Measurements from ENCODE around the gene BRD1. TPM values are rescaled to one million over a fixed set of nuclear protein-coding genes. Genes with fewer than 3 reads are reported as not detected.
A peak's percentile ranks its signal among the peaks of the same experiment; 100 is the strongest.

Gene BRD1
- total and polyA plus RNA-seq, 4 donors, result 7.6 to 32.2 (median 24.2) TPM

GRCh38 chr22:49811020-49811791, 16.5 kb downstream of the BRD1 start:
- H3K4me1 ChIP-seq (ENCODE audit: control insufficient read depth in 1 of 2, insufficient read depth in 2 of 2, low read length in 2 of 2), result no peaks in the 10 kb centered on the region

DNA sequence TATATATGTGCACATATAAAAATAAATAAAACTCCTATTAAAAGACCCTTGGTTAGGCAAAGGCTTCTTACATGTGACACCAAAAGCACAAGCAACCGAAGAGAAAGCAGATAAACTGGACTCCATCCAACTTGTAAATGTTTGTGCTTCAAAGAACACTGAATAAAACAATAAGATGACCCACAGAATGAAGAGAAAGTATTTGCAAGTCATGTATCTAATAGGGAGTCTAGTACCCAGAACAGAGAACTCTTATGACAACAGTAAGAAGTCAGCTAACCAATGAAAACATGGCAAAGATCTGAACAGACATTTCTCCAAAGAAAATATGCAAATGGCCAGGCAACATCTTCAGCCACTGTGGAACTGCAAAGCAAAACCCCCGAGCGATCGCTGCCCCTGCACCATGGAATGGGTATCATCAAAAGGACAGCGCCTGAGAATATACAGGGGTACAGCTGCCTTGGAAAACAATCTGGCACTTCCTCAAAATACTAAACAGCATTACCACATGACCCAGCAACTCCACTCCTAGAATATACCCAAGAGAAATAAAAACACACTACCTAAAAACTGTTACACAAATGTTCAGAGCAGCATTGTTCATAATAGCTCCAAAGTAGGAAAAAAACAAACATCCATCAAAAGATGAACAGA, 17.2 kb downstream of the BRD1 start:
- Histone ChIP-seq H3K9me3 (ENCODE audit: control insufficient read depth, low read length) (no peaks in the 10 kb centered on the region), H3K36me3 (ENCODE audit: control insufficient read depth in 1 of 2, insufficient read depth in 2 of 2, low read length in 1 of 2) (no peaks in the 10 kb centered on the region), H3K4me3 (ENCODE audit: low read length in 2 of 2) (no peak overlapping the region), H3K4me1 (ENCODE audit: control insufficient read depth in 1 of 2, insufficient read depth in 2 of 2, low read length in 2 of 2) (no peaks in the 10 kb centered on the region), H3K27me3 (ENCODE audit: control insufficient read depth in 1 of 2, insufficient read depth in 2 of 2, low read length in 1 of 2) (no peaks in the 10 kb centered on the region), H3K27ac (ENCODE audit: low read depth in 1 of 2, low read length in 2 of 2) (no peak overlapping the region)
- ATAC-seq (ENCODE audit: low FRiP score) (no peak), DNase-seq (peak in 1 of 2 donors; percentile 41)
- intact Hi-C loops (cut with DNase I), result no loop called here
- 45 to 56% methylated on average over 5 of the region's 5 CpGs for WGBS, 2 donors

More at GRCh38 chr22:49811020-49811791, 16.5 kb downstream of the BRD1 start:
- H3K4me3 ChIP-seq (ENCODE audit: low read length in 2 of 2), result no peak overlapping the region
- no peaks in the 10 kb centered on the region for H3K9me3 ChIP-seq (ENCODE audit: control insufficient read depth, low read length)
- DNase-seq (peak in 1 of 2 donors; percentile 70), ATAC-seq (ENCODE audit: low FRiP score) (no peak)
- no peak overlapping the region for H3K27ac ChIP-seq (ENCODE audit: low read depth in 1 of 2, low read length in 2 of 2)
- H3K36me3 ChIP-seq (ENCODE audit: control insufficient read depth in 1 of 2, insufficient read depth in 2 of 2, low read length in 1 of 2), result no peaks in the 10 kb centered on the region
- H3K27me3 ChIP-seq (ENCODE audit: control insufficient read depth in 1 of 2, insufficient read depth in 2 of 2, low read length in 1 of 2), result no peaks in the 10 kb centered on the region
- 86 to 88% methylated on average over 18 of the region's 18 CpGs for WGBS, 2 donors
- intact Hi-C loops (cut with DNase I), result no loop called here

GRCh38 chr22:49807780-49808708, 19.6 kb downstream of the BRD1 start:
- no peak overlapping the region for H3K27ac ChIP-seq (ENCODE audit: low read depth in 1 of 2, low read length in 2 of 2)
- ATAC-seq (ENCODE audit: low FRiP score) (no peak), DNase-seq (peak in 1 of 2 donors; percentile 5)
- H3K4me3 ChIP-seq (ENCODE audit: low read length in 2 of 2), result no peak overlapping the region
- 86 to 88% methylated on average over 14 of the region's 14 CpGs for WGBS, 2 donors
- intact Hi-C loops (cut with DNase I), result no loop called here
- no peaks in the 10 kb centered on the region for H3K9me3 ChIP-seq (ENCODE audit: control insufficient read depth, low read length)
- H3K27me3 ChIP-seq (ENCODE audit: control insufficient read depth in 1 of 2, insufficient read depth in 2 of 2, low read length in 1 of 2), result no peaks in the 10 kb centered on the region
- peaks cover 0 to 1% of the 10 kb centered on the region in 2 donors for H3K36me3 ChIP-seq (ENCODE audit: control insufficient read depth in 1 of 2, insufficient read depth in 2 of 2, low read length in 1 of 2)
- no peaks in the 10 kb centered on the region for H3K4me1 ChIP-seq (ENCODE audit: control insufficient read depth in 1 of 2, insufficient read depth in 2 of 2, low read length in 2 of 2)

DNA sequence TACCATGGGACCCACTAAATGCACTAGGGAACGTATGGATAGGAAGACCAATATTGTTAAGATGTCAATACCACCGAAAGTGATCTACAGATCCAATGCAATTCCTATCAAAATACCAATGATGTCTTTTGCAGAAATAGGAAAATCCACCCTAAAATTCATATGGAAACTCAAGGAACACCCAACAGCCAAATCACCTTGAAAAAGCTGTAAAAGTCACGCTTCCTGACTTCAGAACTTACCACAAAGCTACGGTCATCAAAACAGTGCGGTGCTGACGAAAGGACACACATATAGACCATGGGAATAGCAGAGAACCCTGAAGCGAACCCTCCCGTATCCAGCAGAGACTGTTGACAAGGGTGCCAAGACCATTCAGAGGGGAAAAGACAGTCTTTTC, 20.5 kb downstream of the BRD1 start:
- Histone ChIP-seq H3K9me3 (ENCODE audit: control insufficient read depth, low read length) (no peaks in the 10 kb centered on the region), H3K4me3 (ENCODE audit: low read length in 2 of 2) (no peak overlapping the region), H3K4me1 (ENCODE audit: control insufficient read depth in 1 of 2, insufficient read depth in 2 of 2, low read length in 2 of 2) (no peaks in the 10 kb centered on the region), H3K36me3 (ENCODE audit: control insufficient read depth in 1 of 2, insufficient read depth in 2 of 2, low read length in 1 of 2) (peaks cover 0 to 3% of the 10 kb centered on the region in 2 donors), H3K27ac (ENCODE audit: low read depth in 1 of 2, low read length in 2 of 2) (no peak overlapping the region), H3K27me3 (ENCODE audit: control insufficient read depth in 1 of 2, insufficient read depth in 2 of 2, low read length in 1 of 2) (no peaks in the 10 kb centered on the region)
- no peak for ATAC-seq (ENCODE audit: low FRiP score)
- WGBS, 2 donors, result 96 to 97% methylated on average over 8 of the region's 8 CpGs
- DNase-seq, result no peak
- intact Hi-C loops (cut with DNase I), result no loop called here

- H3K4me1 ChIP-seq (ENCODE audit: control insufficient read depth in 1 of 2, insufficient read depth in 2 of 2, low read length in 2 of 2), result no peaks in the 10 kb centered on the region
- 91% methylated on average over 28 of the region's 28 CpGs for WGBS, 2 donors
Measured at GRCh38 chr22:49803737-49804375, 23.8 kb downstream of the BRD1 start.

DNA sequence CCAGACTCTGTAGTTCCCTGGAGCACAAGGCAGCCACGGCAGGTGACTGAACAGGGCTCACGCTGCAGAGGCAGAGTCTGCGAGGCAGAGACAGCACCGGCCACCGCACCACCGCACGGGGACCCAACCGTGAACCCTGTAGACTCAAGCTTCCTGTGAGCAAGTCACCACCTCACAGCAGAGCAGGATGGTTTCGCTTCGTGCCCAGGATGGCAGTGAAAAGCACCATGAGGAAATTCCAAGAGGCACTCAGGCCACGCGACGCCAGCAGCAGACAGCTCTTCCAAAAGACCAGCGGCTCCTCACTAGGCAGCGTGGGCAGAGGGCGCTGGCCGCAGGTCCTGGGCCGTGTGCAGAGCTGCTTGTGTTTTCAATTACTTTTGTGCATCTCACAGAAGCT, 24.5 kb downstream of the BRD1 start:
- H3K36me3 ChIP-seq (ENCODE audit: control insufficient read depth in 1 of 2, insufficient read depth in 2 of 2, low read length in 1 of 2), result peaks cover 0 to 6% of the 10 kb centered on the region in 2 donors
- 90 to 92% methylated on average over 18 of the region's 18 CpGs for WGBS, 2 donors
- H3K27ac ChIP-seq (ENCODE audit: low read depth in 1 of 2, low read length in 2 of 2), result no peak overlapping the region
- H3K4me1 ChIP-seq (ENCODE audit: control insufficient read depth in 1 of 2, insufficient read depth in 2 of 2, low read length in 2 of 2), result no peaks in the 10 kb centered on the region
- no peaks in the 10 kb centered on the region for H3K9me3 ChIP-seq (ENCODE audit: control insufficient read depth, low read length)
- H3K4me3 ChIP-seq (ENCODE audit: low read length in 2 of 2), result no peak overlapping the region
- no peaks in the 10 kb centered on the region for H3K27me3 ChIP-seq (ENCODE audit: control insufficient read depth in 1 of 2, insufficient read depth in 2 of 2, low read length in 1 of 2)
- ATAC-seq (ENCODE audit: low FRiP score) (no peak), DNase-seq (no peak)
- intact Hi-C loops (cut with DNase I), result no loop called here

More at GRCh38 chr22:49803737-49804375, 23.8 kb downstream of the BRD1 start:
- intact Hi-C loops (cut with DNase I), result no loop called here
- Histone ChIP-seq H3K9me3 (ENCODE audit: control insufficient read depth, low read length) (no peaks in the 10 kb centered on the region), H3K4me3 (ENCODE audit: low read length in 2 of 2) (no peak overlapping the region), H3K27ac (ENCODE audit: low read depth in 1 of 2, low read length in 2 of 2) (no peak overlapping the region), H3K27me3 (ENCODE audit: control insufficient read depth in 1 of 2, insufficient read depth in 2 of 2, low read length in 1 of 2) (no peaks in the 10 kb centered on the region), H3K36me3 (ENCODE audit: control insufficient read depth in 1 of 2, insufficient read depth in 2 of 2, low read length in 1 of 2) (peaks cover 0 to 3% of the 10 kb centered on the region in 2 donors)
- ATAC-seq (ENCODE audit: low FRiP score), result no peak
- no peak for DNase-seq

GRCh38 chr22:49801391-49802060, 26.1 kb downstream of the BRD1 start:
- intact Hi-C loops (cut with DNase I), result no loop called here
- 86 to 88% methylated on average over 18 of the region's 18 CpGs for WGBS, 2 donors
- DNase-seq (no peak), ATAC-seq (ENCODE audit: low FRiP score) (no peak)
- no peak overlapping the region for H3K27ac ChIP-seq (ENCODE audit: low read depth in 1 of 2, low read length in 2 of 2)
- no peaks in the 10 kb centered on the region for H3K9me3 ChIP-seq (ENCODE audit: control insufficient read depth, low read length)
- no peaks in the 10 kb centered on the region for H3K27me3 ChIP-seq (ENCODE audit: control insufficient read depth in 1 of 2, insufficient read depth in 2 of 2, low read length in 1 of 2)
- H3K4me3 ChIP-seq (ENCODE audit: low read length in 2 of 2), result no peak overlapping the region
- no peaks in the 10 kb centered on the region for H3K4me1 ChIP-seq (ENCODE audit: control insufficient read depth in 1 of 2, insufficient read depth in 2 of 2, low read length in 2 of 2)
- H3K36me3 ChIP-seq (ENCODE audit: control insufficient read depth in 1 of 2, insufficient read depth in 2 of 2, low read length in 1 of 2), result peaks cover 3 to 6% of the 10 kb centered on the region in 2 donors

All from aorta (tissue), 5 donors.